22Rv1 (cell line): ENCODE measurements around the gene ZNF566.

Experiments used
- H3K27ac ChIP-seq: fragments of 450-650 bp; 2 replicates; pipeline ENCODE4 v1.5.1; 2017
- ZFX ChIP-seq: fragments of 450-650 bp; IDR thresholded peaks from 2 replicates; pipeline ENCODE4 v1.6.1; 2017; ENCODE audit warnings: antibody characterized with exemption, borderline replicate concordance
- TF ChIP-seq, protein P1 (sequence below): fragments of 450-650 bp; IDR thresholded peaks from 2 replicates; pipeline ENCODE4 v1.5.1; 2017; ENCODE audit warnings: mild to moderate bottlenecking

The ZNF566 gene

DNA sequence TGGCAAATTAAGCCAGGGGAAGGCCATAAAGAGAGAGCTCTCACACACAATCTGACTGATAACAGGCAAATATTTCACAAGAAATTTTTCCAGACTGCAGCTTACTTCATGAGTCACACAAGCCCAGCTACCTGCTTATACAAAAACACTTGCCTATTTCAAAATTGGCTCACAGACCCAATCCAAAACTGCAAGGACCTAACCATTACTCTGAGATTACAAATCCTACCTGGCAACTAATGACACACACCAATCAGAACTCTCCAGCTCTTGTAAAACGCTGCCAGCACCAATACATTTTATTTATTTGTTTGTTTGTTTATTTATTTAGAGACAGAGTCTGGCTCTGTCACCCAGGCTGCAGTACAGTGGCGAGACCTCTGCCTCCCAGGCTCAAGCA is 52.8 kb downstream of the ZNF566 start:
- no peak overlapping the region for H3K27ac ChIP-seq
- TF ChIP-seq, protein P1, sequence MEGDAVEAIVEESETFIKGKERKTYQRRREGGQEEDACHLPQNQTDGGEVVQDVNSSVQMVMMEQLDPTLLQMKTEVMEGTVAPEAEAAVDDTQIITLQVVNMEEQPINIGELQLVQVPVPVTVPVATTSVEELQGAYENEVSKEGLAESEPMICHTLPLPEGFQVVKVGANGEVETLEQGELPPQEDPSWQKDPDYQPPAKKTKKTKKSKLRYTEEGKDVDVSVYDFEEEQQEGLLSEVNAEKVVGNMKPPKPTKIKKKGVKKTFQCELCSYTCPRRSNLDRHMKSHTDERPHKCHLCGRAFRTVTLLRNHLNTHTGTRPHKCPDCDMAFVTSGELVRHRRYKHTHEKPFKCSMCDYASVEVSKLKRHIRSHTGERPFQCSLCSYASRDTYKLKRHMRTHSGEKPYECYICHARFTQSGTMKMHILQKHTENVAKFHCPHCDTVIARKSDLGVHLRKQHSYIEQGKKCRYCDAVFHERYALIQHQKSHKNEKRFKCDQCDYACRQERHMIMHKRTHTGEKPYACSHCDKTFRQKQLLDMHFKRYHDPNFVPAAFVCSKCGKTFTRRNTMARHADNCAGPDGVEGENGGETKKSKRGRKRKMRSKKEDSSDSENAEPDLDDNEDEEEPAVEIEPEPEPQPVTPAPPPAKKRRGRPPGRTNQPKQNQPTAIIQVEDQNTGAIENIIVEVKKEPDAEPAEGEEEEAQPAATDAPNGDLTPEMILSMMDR = no peak
- TF ChIP-seq ZFX = no peak

DNA sequence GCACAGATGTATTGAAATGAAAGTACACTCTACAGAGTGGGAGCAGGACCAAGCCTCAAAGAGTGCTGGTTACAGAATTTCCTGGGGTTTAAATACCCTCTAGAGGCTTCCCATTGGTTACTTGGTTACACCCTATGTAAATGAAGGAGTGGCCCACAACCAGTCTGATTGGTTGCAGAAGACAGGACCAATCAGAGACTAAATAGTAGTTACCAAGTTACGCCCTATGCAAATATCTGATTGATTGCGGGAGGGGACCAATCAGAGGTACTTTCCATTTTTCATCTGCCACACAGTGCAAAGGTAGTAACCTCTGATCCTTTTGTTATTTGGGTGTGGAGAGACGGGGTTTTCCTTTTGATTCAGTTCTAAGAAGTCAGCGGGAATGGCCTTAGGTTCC is 65.4 kb downstream of the ZNF566 start:
- no peak overlapping the region for H3K27ac ChIP-seq
- TF ChIP-seq ZFX = no peak
- TF ChIP-seq, protein P1 = no peak

DNA sequence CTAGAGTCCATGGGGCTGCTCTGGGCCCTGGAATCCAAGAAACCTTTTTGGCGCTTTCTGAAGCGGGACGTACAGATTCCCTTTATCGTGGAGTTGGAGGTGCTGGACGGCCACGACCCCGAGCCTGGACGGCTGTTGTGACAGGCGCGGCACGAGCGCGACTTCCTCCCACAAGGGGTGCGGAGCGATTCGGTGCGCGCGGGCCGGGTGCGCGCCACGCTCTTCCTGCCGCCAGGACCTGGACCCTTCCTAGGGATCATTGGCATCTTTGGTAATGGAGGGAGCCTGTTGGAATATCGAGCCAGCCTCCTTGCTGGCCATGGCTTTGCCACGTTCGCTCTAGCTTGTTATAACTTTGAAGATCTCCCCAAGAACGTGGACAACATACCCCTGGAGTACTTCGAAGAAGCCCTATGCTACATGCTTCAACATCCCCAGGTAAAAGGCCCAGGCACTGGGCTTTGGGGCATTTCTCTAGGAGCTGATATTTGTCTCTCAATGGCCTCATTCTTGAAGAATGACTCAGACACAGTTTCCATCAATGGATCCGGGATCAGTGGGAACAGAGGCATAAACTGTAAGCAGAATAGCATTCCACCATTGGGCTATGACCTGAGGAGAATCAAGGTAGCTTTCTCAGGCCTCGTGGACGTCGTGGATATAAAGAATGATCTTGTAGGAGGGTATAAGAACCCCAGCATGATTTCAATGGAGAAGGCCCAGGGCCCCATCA is 67.4 kb downstream of the ZNF566 start:
- H3K27ac ChIP-seq = no peak overlapping the region
- TF ChIP-seq, protein P1 = no peak
- TF ChIP-seq ZFX = no peak

DNA sequence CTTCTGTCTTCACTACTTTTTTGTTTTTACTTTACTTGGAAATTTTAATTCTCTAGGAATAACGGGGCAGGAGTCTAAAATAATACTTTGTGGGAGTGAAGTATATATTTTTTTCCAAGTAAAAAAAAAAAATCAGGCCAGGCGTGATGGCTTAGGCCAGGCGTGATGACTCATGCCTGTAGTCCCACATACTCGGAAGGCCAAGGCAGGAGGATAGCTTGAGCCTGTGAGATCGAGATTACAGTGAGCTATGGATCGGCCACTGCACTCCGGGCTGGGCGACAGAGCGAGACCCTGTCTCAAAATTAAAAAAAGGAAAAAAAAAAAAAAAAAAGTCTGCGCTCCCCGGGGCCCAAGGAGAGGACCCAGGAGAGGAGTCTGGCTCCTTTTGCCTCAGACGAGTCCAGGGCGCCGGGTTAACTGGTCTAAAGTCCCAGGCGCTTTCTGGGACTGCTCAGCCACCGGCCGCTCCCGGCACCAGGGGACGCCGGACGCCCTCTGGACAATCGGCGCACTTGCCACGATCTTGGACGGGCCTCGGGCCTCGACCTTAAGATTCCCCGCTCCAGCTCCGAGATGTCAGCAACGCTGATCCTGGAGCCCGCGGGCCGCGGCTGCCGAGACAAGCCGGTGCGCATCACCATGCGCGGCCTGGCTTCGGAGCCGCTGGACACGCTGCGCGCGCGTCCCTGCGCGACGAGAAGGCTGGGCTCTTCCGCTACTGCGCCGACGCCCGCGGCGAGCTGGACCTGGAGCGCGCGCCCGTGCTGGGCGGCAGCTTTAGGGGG is 68.2 kb downstream of the ZNF566 start:
- no peak overlapping the region for H3K27ac ChIP-seq
- TF ChIP-seq ZFX = no peak
- TF ChIP-seq, protein P1 = 0 out of 2 replicates have a peak, but pooled peaks have one; percentile 15

DNA sequence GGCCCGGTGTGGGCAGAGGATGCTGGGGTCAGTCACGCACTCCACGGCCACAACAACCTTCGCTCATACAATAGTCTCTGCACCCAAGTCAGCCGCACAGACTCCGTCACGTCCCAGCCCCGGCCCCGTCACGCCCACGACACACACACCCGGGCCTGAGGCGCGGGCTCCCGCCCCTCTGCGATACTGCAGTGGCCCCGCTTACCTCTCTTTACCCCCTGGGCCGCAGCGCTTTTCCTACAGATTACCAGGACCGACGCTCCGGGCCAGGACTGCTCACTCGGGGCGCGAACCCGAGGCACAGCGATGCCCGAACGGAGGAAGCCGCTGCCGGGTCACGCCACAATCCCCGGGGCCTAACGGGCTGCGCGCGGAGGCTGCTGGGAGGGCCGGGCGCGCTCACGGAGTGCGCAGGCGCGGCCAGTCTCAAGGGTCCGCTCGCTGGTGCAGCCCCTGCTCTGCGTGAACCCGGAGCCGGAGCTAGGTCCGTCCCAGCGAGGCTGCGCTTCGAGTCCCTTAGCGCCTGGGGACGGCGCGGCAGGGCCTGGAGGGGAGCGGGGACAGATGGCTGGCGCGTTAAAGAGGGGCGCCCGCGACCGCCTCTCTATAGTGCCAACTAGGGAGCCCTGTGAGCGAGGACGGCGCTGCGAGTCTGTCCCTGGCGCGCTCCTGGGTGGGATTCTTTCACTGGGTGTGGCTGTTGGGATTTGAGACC is 70.9 kb downstream of the ZNF566 start, which contains the start of gene ZFP82:
TSS of gene ZFP82 (minus strand) at position 358 of the 715 bp plus-strand sequence. CDS start 8,855 bp downstream, outside the sequence.
- TF ChIP-seq, protein P1 = 0 out of 2 replicates have a peak, but pooled peaks have one; percentile 6
- no peak for TF ChIP-seq ZFX
- H3K27ac ChIP-seq = peak within 1 kb of the TSS; percentile 81

DNA sequence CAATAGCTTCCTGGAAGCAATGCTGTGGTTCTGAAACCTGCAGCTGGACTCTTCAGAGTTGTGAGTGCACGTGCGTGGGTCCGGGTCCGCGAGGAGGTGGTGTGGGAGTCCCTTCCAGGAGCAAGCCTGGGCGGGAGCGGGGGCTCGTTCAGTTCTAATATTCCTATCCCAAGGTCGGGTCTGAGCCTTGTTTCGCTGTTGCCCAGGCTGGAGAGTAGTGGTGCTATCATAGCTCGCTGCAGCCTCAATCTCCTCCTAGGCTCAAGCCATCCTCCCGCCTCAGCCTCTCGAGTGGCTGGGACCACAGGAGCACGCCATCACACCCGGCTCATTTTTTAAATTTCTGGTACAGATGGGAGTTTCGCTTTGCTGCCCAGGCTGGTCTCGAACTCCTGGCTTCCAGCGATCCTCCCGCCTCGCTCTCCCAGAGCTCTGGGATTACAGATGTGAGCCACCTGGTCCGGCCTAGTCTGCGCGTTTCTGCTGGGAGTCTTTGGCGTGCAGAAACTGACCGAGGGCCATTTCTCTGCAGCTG is 71.5 kb downstream of the ZNF566 start:
- H3K27ac ChIP-seq = peak overlapping the region; percentile 81
- no peak for TF ChIP-seq ZFX
- TF ChIP-seq, protein P1 = no peak
